ENCODE results near the gene IMMP2L.

Gene IMMP2L

GRCh38 chr7:110621289-110621688 is 941.0 kb downstream of the IMMP2L start:
- ATAC-seq (no peak), DNase-seq (no peak)

- ATAC-seq, result no peak
- no peak for DNase-seq
Measured at GRCh38 chr7:110620110-110620735, 942.1 kb downstream of the IMMP2L start.
